NCI-H748 (cell line): ENCODE data around the gene CPEB4.

Experiments used
- DNase-seq: peaks from one replicate; lab custom pipeline; 2025; ENCODE audit not compliant: unreplicated experiment; lab: John Stamatoyannopoulos, UW

Gene CPEB4

GRCh38 chr5:173884402-173885053 lies 3.6 kb upstream of the CPEB4 start:
- DNase-seq: no peak

GRCh38 chr5:173885054-173885443 lies 3.1 kb upstream of the CPEB4 start:
- DNase-seq: peak; percentile 7

- DNase-seq: no peak
Measured at GRCh38 chr5:173885475-173886010, 2.6 kb upstream of the CPEB4 start.

- DNase-seq: no peak
Measured at GRCh38 chr5:173886150-173886549, 2.0 kb upstream of the CPEB4 start.

- peak; percentile 54 for DNase-seq
Measured at GRCh38 chr5:173888473-173889131, 453 bp downstream of the CPEB4 start.

- DNase-seq: peak; percentile 70
Measured at GRCh38 chr5:173890195-173890991, 2.2 kb downstream of the CPEB4 start.

- no peak for DNase-seq
Measured at GRCh38 chr5:173891308-173892116, 3.4 kb downstream of the CPEB4 start.

- no peak for DNase-seq
Measured at GRCh38 chr5:173893192-173893561, 5.0 kb downstream of the CPEB4 start.

- DNase-seq: no peak
Measured at GRCh38 chr5:173895401-173896165, 7.4 kb downstream of the CPEB4 start.

GRCh38 chr5:173896631-173897030 lies 8.5 kb downstream of the CPEB4 start:
- DNase-seq: no peak

- no peak for DNase-seq
Measured at GRCh38 chr5:173901705-173902104, 13.6 kb downstream of the CPEB4 start.

GRCh38 chr5:173902334-173902733 lies 14.2 kb downstream of the CPEB4 start:
- DNase-seq: no peak

- no peak for DNase-seq
Measured at GRCh38 chr5:173902743-173903142, 14.6 kb downstream of the CPEB4 start.

GRCh38 chr5:173903396-173904140 lies 15.4 kb downstream of the CPEB4 start:
- no peak for DNase-seq

GRCh38 chr5:173904151-173904550 lies 16.0 kb downstream of the CPEB4 start:
- DNase-seq: no peak

GRCh38 chr5:173907284-173907683 lies 19.1 kb downstream of the CPEB4 start:
- no peak for DNase-seq

- no peak for DNase-seq
Measured at GRCh38 chr5:173907686-173908371, 19.7 kb downstream of the CPEB4 start.

GRCh38 chr5:173909199-173909598 lies 21.1 kb downstream of the CPEB4 start:
- no peak for DNase-seq

GRCh38 chr5:173910215-173910614 lies 22.1 kb downstream of the CPEB4 start:
- no peak for DNase-seq
